Panc1 (cell line): ENCODE data around the gene R3HDM4. TPM values are rescaled to one million over a fixed set of nuclear protein-coding genes. Genes with fewer than 3 reads are reported as not detected.
A peak's percentile ranks its signal among the peaks of the same experiment; 100 is the strongest.

Source experiments
- ATAC-seq: fragments of 200-7000 bp; cut with Tn5 transposase; 2 replicates; pipeline ENCODE4 v1.9.1; 2020; ENCODE audit warnings: mild to moderate bottlenecking, moderate library complexity
- BruUV-seq: library from RNA; stranded (reverse); fragments of 400-500 nt; replicated peaks from 2 replicates; lab custom pipeline; 2021; lab: Mats Ljungman, UMichigan
- CTCF ChIA-PET: fragments of 300-600 bp; sonication (Branson Sonifier 250); formaldehyde crosslinking; loops from one replicate; lab custom pipeline; 2022; ENCODE audit warnings: antibody characterized with exemption; lab: Charles Lee
- POLR2A ChIA-PET: fragments of 300-600 bp; sonication (Branson Sonifier 250); formaldehyde crosslinking; loops from one replicate; lab custom pipeline; 2022; ENCODE audit warnings: antibody characterized with exemption; lab: Charles Lee
- DNase-seq: peaks from one replicate; pipeline ENCODE4 v3.0.0-alpha.2; 2010; ENCODE audit warnings: low read depth, low spot score
- H3K27ac ChIP-seq: 2 replicates; pipeline ENCODE4 v1.5.1; 2011; ENCODE audit warnings: mild to moderate bottlenecking, low read length, inconsistent platforms
- H3K27me3 ChIP-seq: fragments of 200-500 bp; sonication (Bioruptor generic); 2 replicates; pipeline ENCODE4 v1.6.0; 2014; ENCODE audit warnings: low read length, inconsistent platforms; ENCODE audit not compliant: control insufficient read depth, insufficient read depth
- H3K36me3 ChIP-seq: fragments of 200-500 bp; sonication (Bioruptor generic); 2 replicates; pipeline ENCODE4 v1.5.1; 2014; ENCODE audit warnings: inconsistent platforms, mild to moderate bottlenecking, low read length, moderate library complexity; ENCODE audit not compliant: control insufficient read depth, insufficient read depth
- H3K4me1 ChIP-seq: 2 replicates; pipeline ENCODE4 v1.5.1; 2011; ENCODE audit warnings: inconsistent platforms, mild to moderate bottlenecking, low read length, moderate library complexity; ENCODE audit not compliant: control insufficient read depth, insufficient read depth
- H3K4me3 ChIP-seq, 2 experiments: 2 replicates each; pipeline ENCODE4 v1.5.1; 2011 to 2012; ENCODE audit warnings: low read depth in 2 of 2, low read length in 2 of 2, mild to moderate bottlenecking in 2 of 2, inconsistent platforms in 1 of 2, moderate library complexity in 1 of 2
- H3K9me3 ChIP-seq: fragments of 200-500 bp; sonication (Bioruptor generic); 2 replicates; pipeline ENCODE4 v1.5.1; 2014; ENCODE audit warnings: low read depth, mild to moderate bottlenecking, inconsistent platforms, low read length, moderate library complexity; ENCODE audit not compliant: control insufficient read depth, insufficient read depth
- CTCF ChIP-seq: fragments of 450-650 bp; IDR thresholded peaks from 2 replicates; pipeline ENCODE4 v1.5.1; 2017; ENCODE audit warnings: mild to moderate bottlenecking
- POLR2AphosphoS5 ChIP-seq: IDR thresholded peaks from 2 replicates; pipeline ENCODE4 v1.6.1; 2012; ENCODE audit warnings: mild to moderate bottlenecking, low read depth, low read length, moderate library complexity
- REST ChIP-seq, 2 experiments: IDR thresholded peaks; 2 replicates each; pipeline ENCODE4 v1.6.1; 2011 to 2012; ENCODE audit warnings: low read depth in 2 of 2, control low read depth in 1 of 2, low read length in 1 of 2, mild to moderate bottlenecking in 1 of 2, moderate library complexity in 1 of 2; ENCODE audit not compliant: insufficient read depth in 1 of 2
- SIN3A ChIP-seq: IDR thresholded peaks from 2 replicates; pipeline ENCODE4 v1.6.1; 2012; ENCODE audit warnings: low read depth, mild to moderate bottlenecking, low read length, moderate library complexity, borderline replicate concordance; ENCODE audit not compliant: insufficient read depth
- TCF7L2 ChIP-seq: IDR thresholded peaks from 2 replicates; pipeline ENCODE4 v1.6.1; 2011; ENCODE audit warnings: mild to moderate bottlenecking, low read depth, low read length, inconsistent platforms
- in situ Hi-C: cut with HindIII; loops from 2 replicates; pipeline ENCODE4 v1.10.0; 2016; ENCODE audit warnings: low sequenced_read_pairs, low pct_unique_long_range_greater_than_20kb
- intact Hi-C: fragments of 100-400 bp; cut with micrococcal nuclease; formaldehyde crosslinking; loops from one replicate; pipeline ENCODE4 v1.10.0; 2022; ENCODE audit not compliant: unreplicated experiment
- total RNA-seq: library from RNA; stranded (reverse); gene quantifications from one replicate; pipeline ENCODE4 v1.2.1, GENCODE V29; 2021; ENCODE audit not compliant: unreplicated experiment

Gene R3HDM4
- total RNA-seq, 1 experiment from 2014 or later, result 43.5 TPM

GRCh38 chr19:917323-918151, 4.5 kb upstream of the R3HDM4 start, which contains the start of gene KISS1R:
TSS of gene KISS1R (plus strand) at chr19:917333. CDS start at chr19:917503, 170 bp downstream.
- Histone ChIP-seq H3K4me1 (peaks cover 3% of the 10 kb centered on the region; the same call in 1 of the 2 replicates), H3K36me3 (no peaks in the 10 kb centered on the region; the same call in 1 of the 2 replicates), H3K4me3 (peak within 1 kb of the TSS; percentile 31 to 45), H3K9me3 (no peaks in the 10 kb centered on the region), H3K27ac (no peak within 1 kb of the TSS), H3K27me3 (no peaks in the 10 kb centered on the region)
- intact Hi-C loops, result loop anchor here (10.0 kb wide), 1 partner anchor 143 kb away; no protein-coding TSS in a partner anchor
- no peak for DNase-seq
- TF ChIP-seq SIN3A (no peak), POLR2AphosphoS5 (no peak), TCF7L2 (no peak), REST (IDR thresholded peaks at IDR 0.05; ENCODE audit: insufficient read depth in 1 of 2, low read depth in 2 of 2, low read length in 1 of 2) (no peak), CTCF (peak; percentile 82)
- in situ Hi-C loops, result no loop called here
- ChIA-PET POLR2A (no interaction called here), CTCF (no interaction called here)
- ATAC-seq, result peak; percentile 30
- no TSS peak for BruUV-seq

GRCh38 chr19:916645-917322, 3.8 kb upstream of the R3HDM4 start:
- CTCF ChIA-PET, result no interaction called here
- ATAC-seq, result no peak

More at GRCh38 chr19:916645-917322, 3.8 kb upstream of the R3HDM4 start:
- H3K4me3 ChIP-seq, result peak overlapping the region; percentile 31 to 45
- POLR2A ChIA-PET, result no interaction called here
- no peak overlapping the region for H3K27ac ChIP-seq
- no peaks in the 10 kb centered on the region for H3K27me3 ChIP-seq
- in situ Hi-C loops, result no loop called here
- no peaks in the 10 kb centered on the region; the same call in 1 of the 2 replicates for H3K36me3 ChIP-seq
- no peaks in the 10 kb centered on the region for H3K9me3 ChIP-seq
- no peak for DNase-seq
- TF ChIP-seq TCF7L2 (no peak), POLR2AphosphoS5 (no peak), CTCF (no peak), SIN3A (no peak), REST (IDR thresholded peaks at IDR 0.05; ENCODE audit: insufficient read depth in 1 of 2, low read depth in 2 of 2, low read length in 1 of 2) (no peak)
- BruUV-seq, result no TSS peak
- intact Hi-C loops, result loop anchor here (10.0 kb wide), 1 partner anchor 142 kb away; no protein-coding TSS in a partner anchor
- H3K4me1 ChIP-seq, result peaks cover 3% of the 10 kb centered on the region; the same call in 1 of the 2 replicates
